H1 (cell line): ENCODE data around the gene TNIK. TPM values are rescaled to one million over a fixed set of nuclear protein-coding genes. Genes with fewer than 3 reads are reported as not detected.

ENCODE experiments used
- BRCA1 ChIP-seq: IDR thresholded peaks from 2 replicates; pipeline ENCODE4 v1.6.1; 2012; ENCODE audit warnings: low read depth, low read length, improper control_type of control experiment
- CEBPB ChIP-seq: IDR thresholded peaks from 2 replicates; pipeline ENCODE4 v1.6.1; 2012; ENCODE audit warnings: low read depth, low read length
- CHD7 ChIP-seq: fragments of 300-600 bp; sonication (generic); IDR thresholded peaks from 2 replicates; pipeline ENCODE4 v1.7.1; 2012; ENCODE audit warnings: low read length, moderate library complexity, mild to moderate bottlenecking, inconsistent platforms; ENCODE audit not compliant: insufficient replicate concordance
- CTBP2 ChIP-seq: IDR thresholded peaks from 2 replicates; pipeline ENCODE4 v1.7.0; 2011; ENCODE audit warnings: borderline replicate concordance, mild to moderate bottlenecking, moderate library complexity, mixed read lengths, low read length; ENCODE audit not compliant: insufficient read depth, insufficient read length
- GTF2F1 ChIP-seq: IDR thresholded peaks from 2 replicates; pipeline ENCODE4 v1.6.1; 2012; ENCODE audit warnings: low read depth, low read length, improper control_type of control experiment, borderline replicate concordance
- MAX ChIP-seq: IDR thresholded peaks from 2 replicates; pipeline ENCODE4 v1.6.1; 2012; ENCODE audit warnings: inconsistent platforms
- PHF8 ChIP-seq: fragments of 200-600 bp; sonication (generic); conservative IDR thresholded peaks from 2 replicates; pipeline ENCODE4 v1.7.1; 2012; ENCODE audit warnings: low read depth, mild to moderate bottlenecking, inconsistent platforms, low read length, moderate library complexity
- POLR2A ChIP-seq, 2 experiments: IDR thresholded peaks; 1 replicate in 1 of 2; 2 replicates in 1 of 2; pipeline ENCODE4 v1.6.1; 2011; ENCODE audit warnings: low read depth in 2 of 2, low read length in 2 of 2, mild to moderate bottlenecking in 2 of 2; ENCODE audit errors: control extremely low read depth in 1 of 2
- SIN3A ChIP-seq, 2 experiments: IDR thresholded peaks in 1 of 2; conservative IDR thresholded peaks in 1 of 2; 2 replicates each; pipeline ENCODE4 v1.6.1; 2011 to 2012; ENCODE audit warnings: low read length in 2 of 2, improper control_type of control experiment in 1 of 2, low read depth in 1 of 2, mild to moderate bottlenecking in 1 of 2
- SRF ChIP-seq: IDR thresholded peaks from 2 replicates; pipeline ENCODE4 v1.6.1; 2011; ENCODE audit warnings: mild to moderate bottlenecking, low read depth, low read length, moderate library complexity
- TCF12 ChIP-seq: IDR thresholded peaks from 2 replicates; pipeline ENCODE4 v1.6.1; 2011; ENCODE audit warnings: low read depth, mild to moderate bottlenecking, low read length
- YY1 ChIP-seq: IDR thresholded peaks from 2 replicates; pipeline ENCODE4 v1.6.1; 2011; ENCODE audit warnings: low read depth, mild to moderate bottlenecking, low read length
- ZNF274 ChIP-seq: IDR thresholded peaks from 2 replicates; pipeline ENCODE4 v1.7.0; 2012; ENCODE audit warnings: low read length, borderline replicate concordance; ENCODE audit errors: extremely low read depth
- polyA plus RNA-seq, 7 experiments: library from polyadenylated mRNA; depleted of rRNA in 3 of 7; stranded (reverse) in 5 of 7; unstranded in 2 of 7; fragments of >200 nt in 5 of 7; fragments of 200-250 nt in 2 of 7; gene quantifications; 1 replicate in 5 of 7; 2 replicates in 1 of 7; 4 replicates in 1 of 7; pipeline versions ENCODE4 v1.2.1 to v1.2.3, GENCODE V29; 2011 to 2013; ENCODE audit warnings: missing spikeins in 2 of 7, mixed read lengths in 2 of 7
- total RNA-seq: library from RNA; stranded (reverse); fragmentation: NEBNext Ultra II Directional; extraction: Animal tissue kit (Norgen Biotek cat#: 25700); gene quantifications from 2 replicates; pipeline ENCODE4 v1.2.1, GENCODE V29; 2021

Gene TNIK
- total and polyA plus RNA-seq, 2 of the 8 experiments (the other 6 are each of a cell fraction or from before 2014, with no cell fraction given): 7.4 to 42.0 TPM

- TF ChIP-seq CHD7 (no peak), TCF12 (no peak), POLR2A (IDR thresholded peaks at IDR 0.05; ENCODE audit: control extremely low read depth in 1 of 2, low read depth in 2 of 2, low read length in 2 of 2) (no peak), ZNF274 (no peak), GTF2F1 (no peak), BRCA1 (no peak), CEBPB (no peak), YY1 (no peak), PHF8 (no peak), SIN3A (conservative IDR thresholded peaks at IDR 0.05 in 1 of 2, IDR thresholded peaks at IDR 0.05 in 1 of 2; ENCODE audit: low read depth in 1 of 2, low read length in 2 of 2) (no peak), CTBP2 (no peak), SRF (no peak), MAX (no peak)
These were observed 87.5 kb downstream of the TNIK start (continued) for GRCh38 chr3:171372694-171373093.
